Endothelial cell of umbilical vein (primary cell): ENCODE data around the gene CCDC102B. TPM values are rescaled to one million over a fixed set of nuclear protein-coding genes. Genes with fewer than 3 reads are reported as not detected.
A peak's percentile ranks its signal among the peaks of the same experiment; 100 is the strongest.

Source experiments
- BruUV-seq: library from RNA; stranded (reverse); fragments of 400-500 nt; replicated peaks from 2 replicates; lab custom pipeline; 2021; lab: Mats Ljungman, UMichigan
- CTCF ChIA-PET: fragments of 300-600, 350-600 bp; sonication (Branson Sonifier 250); formaldehyde crosslinking; loops from one replicate; lab custom pipeline; 2021; ENCODE audit warnings: antibody characterized with exemption, inconsistent platforms; lab: Charles Lee
- POLR2A ChIA-PET: fragments of 300-600, 350-600 bp; sonication (Branson Sonifier 250); formaldehyde crosslinking; loops from one replicate; lab custom pipeline; 2021; ENCODE audit warnings: antibody characterized with exemption, inconsistent platforms; lab: Charles Lee
- DNase-seq: peaks from one replicate; pipeline ENCODE4 v3.0.0-alpha.2; 2011; ENCODE audit warnings: low read depth, low spot score
- FAIRE-seq: peaks from 2 replicates; lab custom pipeline; 2011; peaks lifted over from hg19 to GRCh38; lab: Jason Lieb, UNC
- H2AFZ ChIP-seq: 2 replicates; pipeline ENCODE4 v1.6.0; 2012; ENCODE audit warnings: low read depth, low read length, control low read depth, inconsistent platforms
- H3K27ac ChIP-seq: 2 replicates; pipeline ENCODE4 v1.5.1; 2011; ENCODE audit warnings: low read depth, mild to moderate bottlenecking, control low read depth, low read length, moderate library complexity; ENCODE audit not compliant: insufficient read depth
- H3K27me3 ChIP-seq, 2 experiments: 2 replicates each; pipeline versions ENCODE4 v1.6.0 to v1.6.1; 2011; ENCODE audit warnings: low read length in 2 of 2, mixed read lengths in 1 of 2; ENCODE audit not compliant: control insufficient read depth in 2 of 2, insufficient read depth in 2 of 2
- H3K36me3 ChIP-seq, 2 experiments: 2 replicates in 1 of 2; 3 replicates in 1 of 2; pipeline ENCODE4 v1.5.1; 2011; ENCODE audit warnings: low read length in 2 of 2, mild to moderate bottlenecking in 1 of 2, moderate library complexity in 1 of 2; ENCODE audit not compliant: control insufficient read depth in 2 of 2, insufficient read depth in 2 of 2; ENCODE audit errors: extremely low read depth in 1 of 2
- H3K4me1 ChIP-seq: 3 replicates; pipeline ENCODE4 v1.5.1; 2011; ENCODE audit warnings: mild to moderate bottlenecking, low read length; ENCODE audit not compliant: control insufficient read depth, insufficient read depth; ENCODE audit errors: extremely low read depth
- H3K4me2 ChIP-seq: 2 replicates; pipeline ENCODE4 v1.6.1; 2011; ENCODE audit warnings: low read length, control low read depth, mixed read lengths; ENCODE audit not compliant: insufficient read depth
- H3K4me3 ChIP-seq, 3 experiments: fragments of 200-600 bp in 1 of 3; sonication (generic), shearing (Covaris generic) in 1 of 3; replicated peaks in 1 of 3; 2 replicates each; pipeline ENCODE4 v1.5.1; 2011 to 2016; ENCODE audit warnings: control low read depth in 3 of 3, low read length in 3 of 3, mild to moderate bottlenecking in 2 of 3, inconsistent platforms in 1 of 3, low read depth in 1 of 3, moderate library complexity in 1 of 3; ENCODE audit not compliant: insufficient read depth in 1 of 3
- H3K79me2 ChIP-seq: 2 replicates; pipeline ENCODE4 v1.6.0; 2012; ENCODE audit warnings: low read length, inconsistent platforms; ENCODE audit not compliant: control insufficient read depth, insufficient read depth
- H3K9ac ChIP-seq: replicated peaks from 2 replicates; pipeline ENCODE3; 2011; ENCODE audit warnings: low read length, control low read depth; ENCODE audit not compliant: insufficient read depth; ENCODE audit errors: extremely low read depth
- H3K9me1 ChIP-seq: replicated peaks from 3 replicates; pipeline ENCODE4 v1.6.0; 2011; ENCODE audit warnings: mild to moderate bottlenecking, low read length; ENCODE audit not compliant: control insufficient read depth, insufficient read depth; ENCODE audit errors: extremely low read depth
- H3K9me3 ChIP-seq: replicated peaks from 2 replicates; pipeline ENCODE4 v1.5.1; 2012; ENCODE audit warnings: low read length, inconsistent platforms; ENCODE audit not compliant: control insufficient read depth, insufficient read depth
- H4K20me1 ChIP-seq: replicated peaks from 2 replicates; pipeline ENCODE3; 2011; ENCODE audit warnings: mild to moderate bottlenecking, low read length; ENCODE audit not compliant: control insufficient read depth, insufficient read depth; ENCODE audit errors: extremely low read depth
- FOS ChIP-seq: IDR thresholded peaks from 2 replicates; pipeline ENCODE4 v1.6.1; 2011; ENCODE audit warnings: mild to moderate bottlenecking, low read length, moderate library complexity, borderline replicate concordance; ENCODE audit not compliant: insufficient read depth
- JUN ChIP-seq: IDR thresholded peaks from 2 replicates; pipeline ENCODE4 v1.6.1; 2011; ENCODE audit warnings: borderline replicate concordance, low read depth; ENCODE audit not compliant: insufficient read length, insufficient read depth
- MYC ChIP-seq: IDR thresholded peaks from one replicate; pipeline ENCODE4 v1.6.1; 2011; ENCODE audit warnings: mild to moderate bottlenecking, low read depth, low read length
- dilution Hi-C: fragments of 300-500 bp; cut with MboI; formaldehyde crosslinking; loops from one replicate; pipeline ENCODE4 v1.15.0; 2019; ENCODE audit warnings: low sequenced_read_pairs; ENCODE audit not compliant: extremely low pct_ligation_motif_present
- intact Hi-C: fragments of 100-400 bp; cut with micrococcal nuclease; formaldehyde crosslinking; loops from one replicate; pipeline ENCODE4 v1.10.0; 2022
- polyA plus RNA-seq, 4 experiments: library from polyadenylated mRNA; depleted of rRNA in 3 of 4; stranded (reverse) in 3 of 4; unstranded in 1 of 4; fragments of >200 nt; gene quantifications; 2 replicates each; pipeline versions ENCODE4 v1.2.1 to v1.2.3, GENCODE V29; 2011 to 2012; ENCODE audit warnings: missing spikeins in 1 of 4
- total RNA-seq: library from RNA; stranded (reverse); gene quantifications from 2 replicates; pipeline ENCODE4 v1.2.3, GENCODE V29; 2021
- TF ChIP-seq, protein P1 (sequence below), 2 donors: IDR thresholded peaks; 1 replicate in 1 of 2; 2 replicates in 1 of 2; pipeline ENCODE4 v1.5.1; 2011; ENCODE audit warnings: low read length in 2 of 2, mild to moderate bottlenecking in 2 of 2, moderate library complexity in 2 of 2, control low read depth in 1 of 2, inconsistent platforms in 1 of 2, low read depth in 1 of 2; ENCODE audit not compliant: insufficient read depth in 1 of 2; ENCODE audit errors: extremely low read depth in 1 of 2

CCDC102B gene
- total and polyA plus RNA-seq, 2 donors (not counting 3 experiments of a cell fraction or from before 2014, with no cell fraction given) = 0.21 to 0.62 TPM

- Histone ChIP-seq H3K9me1 (no peaks in the 10 kb centered on the region), H2AFZ (no peak overlapping the region), H3K79me2 (no peaks in the 10 kb centered on the region), H3K9me3 (no peaks in the 10 kb centered on the region), H3K4me3 (no peak overlapping the region), H3K36me3 (no peaks in the 10 kb centered on the region), H3K9ac (no peak overlapping the region), H3K4me2 (no peak overlapping the region), H3K27me3 (no peaks in the 10 kb centered on the region), H4K20me1 (no peaks in the 10 kb centered on the region), H3K4me1 (peaks cover 8% of the 10 kb centered on the region), H3K27ac (no peak overlapping the region)
- CTCF ChIA-PET = interaction anchor here (0.7 to 0.9 kb wide), 2 partner anchors 21 to 998 kb away, joined by 3 read pairs; no protein-coding TSS in a partner anchor
- dilution Hi-C loops = no loop called here
- no TSS peak for BruUV-seq
- FAIRE-seq (no peak), DNase-seq (peak; percentile 68)
- POLR2A ChIA-PET = no interaction called here
- intact Hi-C loops = no loop called here
- TF ChIP-seq JUN (peak; percentile 2), FOS (peak; percentile 24), MYC (no peak)
- TF ChIP-seq, protein P1, sequence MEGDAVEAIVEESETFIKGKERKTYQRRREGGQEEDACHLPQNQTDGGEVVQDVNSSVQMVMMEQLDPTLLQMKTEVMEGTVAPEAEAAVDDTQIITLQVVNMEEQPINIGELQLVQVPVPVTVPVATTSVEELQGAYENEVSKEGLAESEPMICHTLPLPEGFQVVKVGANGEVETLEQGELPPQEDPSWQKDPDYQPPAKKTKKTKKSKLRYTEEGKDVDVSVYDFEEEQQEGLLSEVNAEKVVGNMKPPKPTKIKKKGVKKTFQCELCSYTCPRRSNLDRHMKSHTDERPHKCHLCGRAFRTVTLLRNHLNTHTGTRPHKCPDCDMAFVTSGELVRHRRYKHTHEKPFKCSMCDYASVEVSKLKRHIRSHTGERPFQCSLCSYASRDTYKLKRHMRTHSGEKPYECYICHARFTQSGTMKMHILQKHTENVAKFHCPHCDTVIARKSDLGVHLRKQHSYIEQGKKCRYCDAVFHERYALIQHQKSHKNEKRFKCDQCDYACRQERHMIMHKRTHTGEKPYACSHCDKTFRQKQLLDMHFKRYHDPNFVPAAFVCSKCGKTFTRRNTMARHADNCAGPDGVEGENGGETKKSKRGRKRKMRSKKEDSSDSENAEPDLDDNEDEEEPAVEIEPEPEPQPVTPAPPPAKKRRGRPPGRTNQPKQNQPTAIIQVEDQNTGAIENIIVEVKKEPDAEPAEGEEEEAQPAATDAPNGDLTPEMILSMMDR (IDR thresholded peaks at IDR 0.05; ENCODE audit: extremely low read depth in 1 of 2, insufficient read depth in 1 of 2, low read depth in 1 of 2, low read length in 2 of 2) = no peak
These were observed 767 bp upstream of the CCDC102B start for GRCh38 chr18:68796936-68797690.

- no peaks in the 10 kb centered on the region for H3K27me3 ChIP-seq
- CTCF ChIA-PET = no interaction called here
- intact Hi-C loops = no loop called here
- H3K79me2 ChIP-seq = no peaks in the 10 kb centered on the region
- H3K9me1 ChIP-seq = no peaks in the 10 kb centered on the region
- H3K4me2 ChIP-seq = no peak overlapping the region
- H3K36me3 ChIP-seq = no peaks in the 10 kb centered on the region
- dilution Hi-C loops = no loop called here
- TF ChIP-seq, protein P1 (IDR thresholded peaks at IDR 0.05; ENCODE audit: extremely low read depth in 1 of 2, insufficient read depth in 1 of 2, low read depth in 1 of 2, low read length in 2 of 2) = no peak
- FAIRE-seq (no peak), DNase-seq (no peak)
- POLR2A ChIA-PET = no interaction called here
- H3K9ac ChIP-seq = no peak overlapping the region
- no peaks in the 10 kb centered on the region for H3K9me3 ChIP-seq
- no peak overlapping the region for H3K4me3 ChIP-seq
- H3K27ac ChIP-seq = no peak overlapping the region
- no peak overlapping the region for H2AFZ ChIP-seq
- no TSS peak for BruUV-seq
- H4K20me1 ChIP-seq = no peaks in the 10 kb centered on the region
- H3K4me1 ChIP-seq = peaks cover 8% of the 10 kb centered on the region
These were observed 2.2 kb downstream of the CCDC102B start for GRCh38 chr18:68800075-68800474.
